ENCODE results near the gene NACA2.
"Not testable (repeated sequence)": the region's sequence is repeated elsewhere in the genome, so short reads cannot be mapped to it uniquely, and the experiment has no call there.

NACA2 gene

GRCh38 chr17:61591018-61591417 is at the start of gene NACA2:
NACA2 (minus strand) TSS chr17:61591219; CDS start chr17:61591180, 39 bp downstream.
- in situ Hi-C loops (cut with HindIII; ENCODE audit: low sequenced_read_pairs): loop anchor here (25.0 kb wide), 1 partner anchor 354 kb away; no protein-coding TSS in a partner anchor

GRCh38 chr17:61639818-61640217 is 48.8 kb upstream of the NACA2 start:
- in situ Hi-C loops (cut with HindIII; ENCODE audit: low sequenced_read_pairs): no loop called here

GRCh38 chr17:61638087-61638486 is 47.1 kb upstream of the NACA2 start:
- in situ Hi-C loops (cut with HindIII; ENCODE audit: low sequenced_read_pairs): no loop called here

- in situ Hi-C loops (cut with HindIII; ENCODE audit: low sequenced_read_pairs): no loop called here
These were observed 45.0 kb upstream of the NACA2 start for GRCh38 chr17:61635913-61636432.

- in situ Hi-C loops (cut with HindIII; ENCODE audit: low sequenced_read_pairs): no loop called here
These were observed 44.0 kb upstream of the NACA2 start for GRCh38 chr17:61634942-61635538.

DNA sequence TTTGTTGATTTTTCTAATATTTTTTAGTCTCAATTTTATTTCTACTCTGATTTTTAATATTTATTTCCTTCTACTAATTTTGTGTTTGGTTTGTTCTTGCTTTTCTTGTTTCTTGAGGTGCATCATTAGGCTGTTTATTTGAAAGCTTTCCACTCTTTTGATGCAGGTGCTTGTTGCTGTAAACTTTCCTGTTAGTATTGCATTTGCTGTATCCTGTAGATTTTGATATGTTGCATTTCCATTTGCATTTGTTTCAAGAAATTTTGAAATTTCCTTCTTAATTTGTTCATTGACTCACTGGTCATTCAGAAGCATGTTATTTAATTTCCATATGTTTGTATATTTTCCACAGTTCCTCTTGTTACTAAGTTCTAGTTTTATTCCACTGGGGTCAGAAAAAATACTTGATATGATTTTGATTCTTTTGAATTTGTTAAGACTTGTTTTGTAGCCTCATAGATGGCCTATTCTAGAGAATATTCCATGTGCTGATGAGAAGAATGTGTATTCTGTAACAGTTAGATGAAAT is 43.1 kb upstream of the NACA2 start:
- in situ Hi-C loops (cut with HindIII; ENCODE audit: low sequenced_read_pairs): no loop called here

GRCh38 chr17:61632826-61633225 is 41.8 kb upstream of the NACA2 start:
- in situ Hi-C loops (cut with HindIII; ENCODE audit: low sequenced_read_pairs): no loop called here

DNA sequence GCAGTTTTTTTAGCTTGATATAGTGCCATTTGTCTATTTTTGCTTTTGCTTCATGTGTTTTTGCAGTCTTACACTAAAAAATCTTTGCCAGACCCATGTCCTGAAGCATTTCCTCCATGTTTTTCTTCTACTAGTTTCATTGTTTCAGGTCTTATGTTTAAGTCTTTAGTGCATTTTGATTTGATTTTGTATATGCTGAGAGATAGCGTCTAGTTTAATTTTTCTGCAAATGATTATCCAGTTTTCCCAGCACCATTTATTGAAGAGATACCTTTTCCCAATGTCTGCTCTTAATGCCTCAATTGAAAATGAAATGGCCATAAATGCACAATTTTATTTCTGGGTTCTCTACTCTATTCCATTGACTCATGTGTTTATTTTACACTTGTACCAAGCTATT is 40.8 kb upstream of the NACA2 start:
- in situ Hi-C loops (cut with HindIII; ENCODE audit: low sequenced_read_pairs): no loop called here

GRCh38 chr17:61628158-61628557 is 37.1 kb upstream of the NACA2 start:
- in situ Hi-C loops (cut with HindIII; ENCODE audit: low sequenced_read_pairs): not testable (repeated sequence)

- in situ Hi-C loops (cut with HindIII; ENCODE audit: low sequenced_read_pairs): no loop called here
These were observed 36.6 kb upstream of the NACA2 start for GRCh38 chr17:61627658-61628057.

DNA sequence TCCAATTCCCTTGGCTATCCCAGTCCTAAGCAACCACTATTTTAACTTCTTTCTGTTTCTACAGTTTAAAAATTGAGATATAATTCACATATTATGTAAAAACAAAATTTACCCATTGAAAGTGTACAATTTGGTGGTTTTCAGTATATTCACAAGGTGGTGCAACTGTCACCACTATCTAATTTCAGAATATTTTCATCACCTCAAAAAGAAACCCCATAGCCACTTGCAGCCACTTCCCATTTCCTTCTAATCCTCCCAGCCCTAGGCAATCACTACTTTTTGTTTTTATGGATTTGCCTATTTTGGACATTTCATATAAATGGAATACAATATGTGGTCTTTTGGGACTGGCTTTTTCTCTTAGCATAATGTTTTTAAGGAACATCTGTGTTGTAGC is 36.1 kb upstream of the NACA2 start:
- in situ Hi-C loops (cut with HindIII; ENCODE audit: low sequenced_read_pairs): no loop called here

- in situ Hi-C loops (cut with HindIII; ENCODE audit: low sequenced_read_pairs): no loop called here
These were observed 34.5 kb upstream of the NACA2 start for GRCh38 chr17:61625564-61625963.

GRCh38 chr17:61624951-61625350 is 33.9 kb upstream of the NACA2 start:
- in situ Hi-C loops (cut with HindIII; ENCODE audit: low sequenced_read_pairs): no loop called here

DNA sequence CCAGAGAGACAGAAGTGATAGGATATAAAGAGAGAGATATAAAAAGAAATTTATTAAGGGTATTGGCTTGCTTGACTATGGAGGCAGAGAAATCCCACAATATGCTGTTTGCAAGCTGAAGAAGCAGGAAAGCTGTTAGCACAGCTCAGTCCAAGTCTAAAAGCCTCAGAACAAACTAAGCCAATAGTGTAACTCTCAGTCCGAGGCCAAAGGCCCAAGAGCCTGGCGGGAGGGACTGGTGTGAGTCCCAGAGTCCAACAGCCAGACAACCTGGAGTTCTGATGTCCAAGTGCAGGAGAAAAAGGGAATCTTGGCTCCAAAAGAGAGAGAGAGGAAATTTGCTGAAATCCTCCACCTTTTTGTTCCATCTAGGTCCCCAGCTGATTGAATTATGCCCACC is 30.3 kb upstream of the NACA2 start:
- in situ Hi-C loops (cut with HindIII; ENCODE audit: low sequenced_read_pairs): no loop called here

DNA sequence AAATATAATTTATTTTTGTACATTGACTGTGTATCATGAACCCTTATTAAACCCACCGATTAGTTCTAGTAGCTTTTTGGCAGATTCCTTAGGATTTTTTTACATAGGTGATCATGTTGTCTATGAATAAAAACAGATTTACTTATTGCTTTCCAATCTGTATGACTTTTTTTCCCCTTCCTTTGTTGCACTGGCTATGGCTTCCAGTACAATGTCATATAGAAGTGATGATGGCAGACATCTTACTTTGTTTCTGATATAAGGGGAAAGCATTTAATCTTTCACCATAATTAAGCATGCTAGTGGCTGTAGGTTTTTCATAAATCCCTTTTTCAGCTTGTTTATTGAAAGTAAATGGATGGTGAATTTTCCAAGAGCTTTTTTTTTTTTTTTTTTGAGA is 28.9 kb upstream of the NACA2 start:
- in situ Hi-C loops (cut with HindIII; ENCODE audit: low sequenced_read_pairs): no loop called here

DNA sequence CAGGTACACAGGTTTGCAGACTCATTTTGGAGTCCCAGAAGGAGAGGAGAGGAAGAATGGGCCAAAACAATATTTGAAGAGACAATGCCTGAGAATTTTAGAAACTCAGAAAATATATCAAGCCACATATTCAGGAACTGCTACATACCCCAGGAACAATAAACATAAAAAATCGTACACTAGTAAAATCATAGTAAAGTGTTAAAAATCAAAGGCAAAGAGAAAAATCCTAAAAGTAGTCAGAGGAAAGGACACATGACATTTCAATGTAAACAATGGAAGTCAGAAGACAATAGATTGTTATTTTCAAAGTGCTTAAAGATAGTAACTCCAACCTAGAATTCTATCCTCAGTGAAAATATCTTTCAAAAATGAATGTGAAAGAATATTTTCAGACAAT is 28.5 kb upstream of the NACA2 start:
- in situ Hi-C loops (cut with HindIII; ENCODE audit: low sequenced_read_pairs): no loop called here

DNA sequence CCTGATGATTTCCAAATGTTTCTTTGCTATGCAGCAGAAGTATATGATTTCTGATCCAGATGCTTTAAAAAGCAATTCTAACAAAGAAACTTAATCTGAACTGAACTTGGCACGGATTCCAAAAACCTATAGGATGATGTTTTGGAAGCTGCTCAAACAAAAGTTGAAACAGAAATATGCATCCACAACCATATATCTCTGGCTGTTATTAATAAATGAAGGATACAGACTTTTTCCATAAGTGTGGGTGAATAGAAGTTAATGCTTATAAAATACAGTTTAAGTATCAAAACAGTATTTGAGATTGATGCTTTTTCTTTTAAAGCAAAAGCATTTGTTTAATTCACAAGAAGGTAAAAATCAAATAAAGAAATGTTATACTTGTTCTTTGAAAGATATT is 27.9 kb upstream of the NACA2 start:
- in situ Hi-C loops (cut with HindIII; ENCODE audit: low sequenced_read_pairs): no loop called here

- in situ Hi-C loops (cut with HindIII; ENCODE audit: low sequenced_read_pairs): no loop called here
These were observed 26.3 kb upstream of the NACA2 start for GRCh38 chr17:61617330-61617729.

- in situ Hi-C loops (cut with HindIII; ENCODE audit: low sequenced_read_pairs): no loop called here
These were observed 25.8 kb upstream of the NACA2 start for GRCh38 chr17:61616783-61617182.

DNA sequence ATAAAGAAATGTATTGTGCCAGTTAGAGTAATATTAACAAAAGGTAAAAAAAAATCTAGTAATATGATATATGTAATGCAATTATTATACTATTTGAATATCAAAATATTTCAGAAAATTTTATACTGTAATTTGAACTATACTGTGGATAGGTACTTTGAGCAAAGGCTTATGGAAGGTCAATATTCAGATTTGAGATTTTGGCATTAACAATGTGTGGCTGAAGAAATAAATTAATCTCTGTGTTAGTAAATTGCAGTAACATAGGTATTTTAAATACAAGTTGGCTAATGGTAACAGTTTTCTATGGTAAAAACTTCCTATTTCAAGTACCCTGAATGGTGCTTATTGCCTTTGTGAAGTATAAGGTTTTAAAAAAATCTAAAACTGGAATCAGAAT is 23.2 kb upstream of the NACA2 start:
- in situ Hi-C loops (cut with HindIII; ENCODE audit: low sequenced_read_pairs): no loop called here

DNA sequence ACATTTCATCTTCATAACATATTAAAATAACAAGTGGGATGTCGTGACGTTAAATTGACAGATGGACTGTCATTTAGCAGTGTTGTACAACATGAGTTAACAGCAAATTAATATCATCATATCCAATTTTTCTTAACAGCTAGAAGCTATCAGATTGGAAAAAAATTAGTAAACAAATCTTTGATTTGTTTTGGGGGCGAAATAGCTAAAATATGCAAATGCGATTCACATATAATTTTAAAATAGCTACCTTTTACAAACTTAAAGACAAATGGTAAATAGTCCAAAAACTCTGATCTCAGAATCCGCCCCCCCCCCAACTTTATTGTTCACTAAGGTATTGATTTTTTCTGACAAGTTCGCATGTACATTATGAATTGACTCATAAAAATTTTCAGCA is 20.3 kb upstream of the NACA2 start:
- in situ Hi-C loops (cut with HindIII; ENCODE audit: low sequenced_read_pairs): no loop called here

GRCh38 chr17:61605692-61606091 is 14.7 kb upstream of the NACA2 start:
- in situ Hi-C loops (cut with HindIII; ENCODE audit: low sequenced_read_pairs): no loop called here

DNA sequence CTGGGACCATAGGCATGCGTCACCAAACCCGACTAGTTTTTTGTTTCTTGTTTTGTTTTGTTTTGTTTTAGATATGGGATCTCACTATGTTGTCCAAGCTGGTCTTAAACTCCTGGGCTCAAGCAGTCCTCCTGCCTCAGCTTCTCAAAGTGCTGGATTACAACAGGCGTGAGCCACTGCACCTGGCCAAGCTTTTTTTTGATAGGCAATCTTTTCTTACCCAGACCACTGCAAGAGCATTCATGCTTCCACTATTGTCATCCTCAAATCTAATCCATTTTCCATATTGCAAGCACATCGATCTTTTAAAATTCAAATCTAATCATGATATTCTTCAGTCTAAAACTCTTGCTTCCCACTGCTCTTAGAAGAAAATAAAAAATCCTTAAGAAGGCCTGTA is 10.3 kb upstream of the NACA2 start:
- in situ Hi-C loops (cut with HindIII; ENCODE audit: low sequenced_read_pairs): no loop called here

Data from DLD1 (cell line).